Endothelial cell (in vitro differentiated cells): ENCODE measurements around the gene GPR39. TPM values are rescaled to one million over a fixed set of nuclear protein-coding genes. Genes with fewer than 3 reads are reported as not detected.
A peak's percentile ranks its signal among the peaks of the same experiment; 100 is the strongest.

Source experiments
- DNase-seq: peaks from one replicate; pipeline ENCODE4 v3.0.0; 2021; ENCODE audit warnings: low spot score
- H3K27ac Mint-ChIP-seq: one replicate; pipeline ENCODE4 v1.8.0; 2021; ENCODE audit warnings: mixed read lengths, inconsistent platforms; ENCODE audit not compliant: unreplicated experiment
- H3K27me3 Mint-ChIP-seq: one replicate; pipeline ENCODE4 v1.8.0; 2021; ENCODE audit warnings: mild to moderate bottlenecking, moderate library complexity, mixed read lengths, inconsistent platforms; ENCODE audit not compliant: unreplicated experiment
- H3K36me3 Mint-ChIP-seq: one replicate; pipeline ENCODE4 v1.8.0; 2021; ENCODE audit warnings: mild to moderate bottlenecking, low read depth, mixed read lengths, inconsistent platforms; ENCODE audit not compliant: unreplicated experiment
- H3K4me1 Mint-ChIP-seq: one replicate; pipeline ENCODE4 v1.8.0; 2021; ENCODE audit warnings: mild to moderate bottlenecking, mixed read lengths, inconsistent platforms; ENCODE audit not compliant: unreplicated experiment
- H3K4me3 Mint-ChIP-seq: one replicate; pipeline ENCODE4 v1.8.0; 2021; ENCODE audit warnings: mild to moderate bottlenecking, mixed read lengths, inconsistent platforms; ENCODE audit not compliant: unreplicated experiment
- H3K9me3 Mint-ChIP-seq: one replicate; pipeline ENCODE4 v1.8.0; 2021; ENCODE audit warnings: mixed read lengths, inconsistent platforms; ENCODE audit not compliant: unreplicated experiment
- total RNA-seq: library from RNA; stranded (reverse); fragmentation: NEBNext Ultra II Directional; extraction: Animal tissue kit (Norgen Biotek cat#: 25700); gene quantifications from one replicate; pipeline ENCODE4 v1.2.1, GENCODE V29; 2021; ENCODE audit not compliant: unreplicated experiment
- TF ChIP-seq, protein P1 (sequence below): fragments of 200-600 bp; sonication (generic); IDR thresholded peaks from one replicate; pipeline ENCODE4 v1.5.0; 2021; ENCODE audit warnings: antibody characterized with exemption; ENCODE audit not compliant: unreplicated experiment

GPR39 gene
- total RNA-seq, 1 donor from 2014 or later, result 0.62 TPM

- Mint-ChIP-seq H3K27ac (peak overlapping the region; percentile 16), H3K36me3 (peaks cover 13% of the 10 kb centered on the region), H3K4me3 (peak overlapping the region; percentile 2), H3K27me3 (no peaks in the 10 kb centered on the region), H3K4me1 (no peaks in the 10 kb centered on the region), H3K9me3 (peaks cover 8% of the 10 kb centered on the region)
- TF ChIP-seq, protein P1, sequence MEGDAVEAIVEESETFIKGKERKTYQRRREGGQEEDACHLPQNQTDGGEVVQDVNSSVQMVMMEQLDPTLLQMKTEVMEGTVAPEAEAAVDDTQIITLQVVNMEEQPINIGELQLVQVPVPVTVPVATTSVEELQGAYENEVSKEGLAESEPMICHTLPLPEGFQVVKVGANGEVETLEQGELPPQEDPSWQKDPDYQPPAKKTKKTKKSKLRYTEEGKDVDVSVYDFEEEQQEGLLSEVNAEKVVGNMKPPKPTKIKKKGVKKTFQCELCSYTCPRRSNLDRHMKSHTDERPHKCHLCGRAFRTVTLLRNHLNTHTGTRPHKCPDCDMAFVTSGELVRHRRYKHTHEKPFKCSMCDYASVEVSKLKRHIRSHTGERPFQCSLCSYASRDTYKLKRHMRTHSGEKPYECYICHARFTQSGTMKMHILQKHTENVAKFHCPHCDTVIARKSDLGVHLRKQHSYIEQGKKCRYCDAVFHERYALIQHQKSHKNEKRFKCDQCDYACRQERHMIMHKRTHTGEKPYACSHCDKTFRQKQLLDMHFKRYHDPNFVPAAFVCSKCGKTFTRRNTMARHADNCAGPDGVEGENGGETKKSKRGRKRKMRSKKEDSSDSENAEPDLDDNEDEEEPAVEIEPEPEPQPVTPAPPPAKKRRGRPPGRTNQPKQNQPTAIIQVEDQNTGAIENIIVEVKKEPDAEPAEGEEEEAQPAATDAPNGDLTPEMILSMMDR, result no peak
- DNase-seq, result no peak
Observed at GRCh38 chr2:132542953-132543569, 126.5 kb downstream of the GPR39 start.

GRCh38 chr2:132544006-132544630 is 127.5 kb downstream of the GPR39 start:
- Mint-ChIP-seq H3K4me3 (no peak overlapping the region), H3K27me3 (no peaks in the 10 kb centered on the region), H3K4me1 (no peaks in the 10 kb centered on the region), H3K27ac (no peak overlapping the region), H3K9me3 (peaks cover 8% of the 10 kb centered on the region), H3K36me3 (peaks cover 13% of the 10 kb centered on the region)
- TF ChIP-seq, protein P1, result no peak
- no peak for DNase-seq

DNA sequence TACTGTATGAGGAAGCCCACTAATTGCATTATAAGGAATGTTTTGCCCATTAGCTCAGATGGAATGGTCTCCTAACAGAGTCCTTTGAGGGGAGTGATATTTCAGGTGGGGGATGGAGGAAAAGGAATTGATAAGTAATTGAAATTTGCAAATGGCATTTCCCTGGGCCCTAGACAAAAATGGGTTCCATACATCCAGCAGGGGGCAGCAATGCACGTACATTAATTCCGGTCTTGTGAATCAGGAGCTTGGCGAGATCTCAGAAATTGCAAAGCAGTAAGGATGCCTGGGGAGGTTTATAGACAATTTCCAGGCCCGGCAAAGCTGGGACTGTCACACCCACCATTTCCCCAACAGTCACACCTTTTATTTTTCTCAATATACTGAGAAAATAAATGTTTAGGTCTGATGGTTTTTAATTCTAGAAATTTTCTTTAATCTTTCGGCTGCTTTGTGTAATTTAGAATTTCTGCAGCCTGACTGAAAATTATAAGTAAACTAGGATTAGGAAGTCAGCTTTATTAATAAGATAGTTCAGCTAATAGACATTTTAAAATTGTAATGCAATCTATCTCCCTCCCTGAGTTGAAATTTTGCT is 130.6 kb downstream of the GPR39 start:
- H3K9me3 Mint-ChIP-seq, result peaks cover 8% of the 10 kb centered on the region
- H3K36me3 Mint-ChIP-seq, result peaks cover 13% of the 10 kb centered on the region
- peak; percentile 76 for DNase-seq
- H3K4me1 Mint-ChIP-seq, result no peaks in the 10 kb centered on the region
- no peaks in the 10 kb centered on the region for H3K27me3 Mint-ChIP-seq
- H3K27ac Mint-ChIP-seq, result no peak overlapping the region
- TF ChIP-seq, protein P1, result peak; percentile 80
- H3K4me3 Mint-ChIP-seq, result no peak overlapping the region

DNA sequence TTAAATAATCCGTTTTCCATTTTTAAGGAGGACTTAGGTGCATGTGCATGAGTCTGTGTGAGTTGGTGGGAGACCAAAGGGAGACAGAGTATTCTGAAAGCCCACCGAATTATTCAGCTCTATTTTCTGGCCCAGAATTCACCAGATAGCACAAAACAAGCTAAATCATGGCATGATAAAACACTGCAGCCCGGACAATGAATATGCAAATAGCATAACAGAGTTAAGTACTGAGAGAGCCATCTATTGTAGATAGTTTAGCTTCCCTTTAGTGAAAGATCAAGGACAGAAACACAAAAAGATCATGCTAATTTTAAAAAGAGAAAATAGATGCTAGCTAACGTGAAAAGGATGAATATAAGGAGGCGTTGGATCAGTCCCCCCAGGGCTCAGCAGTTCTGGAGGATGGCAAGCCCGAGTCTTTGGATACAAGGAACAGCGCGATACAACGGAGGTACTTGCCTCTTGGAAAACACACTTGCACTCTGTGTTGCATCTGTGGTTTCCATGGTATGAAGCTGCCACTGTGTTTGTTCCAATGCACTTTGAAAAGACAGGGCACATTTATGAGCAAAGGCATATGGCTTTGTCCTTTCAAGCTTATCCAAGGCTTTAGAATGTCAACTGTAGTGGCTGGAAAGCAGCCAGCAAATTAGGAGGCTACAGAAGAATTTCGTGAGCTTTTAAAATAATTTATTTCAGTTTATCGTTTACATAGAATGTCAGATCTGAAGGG is 133.5 kb downstream of the GPR39 start:
- H3K4me1 Mint-ChIP-seq, result no peaks in the 10 kb centered on the region
- H3K4me3 Mint-ChIP-seq, result no peak overlapping the region
- H3K9me3 Mint-ChIP-seq, result no peaks in the 10 kb centered on the region
- TF ChIP-seq, protein P1, result no peak
- H3K27me3 Mint-ChIP-seq, result no peaks in the 10 kb centered on the region
- DNase-seq, result no peak
- H3K36me3 Mint-ChIP-seq, result no peaks in the 10 kb centered on the region
- H3K27ac Mint-ChIP-seq, result no peak overlapping the region
